Measurements from ENCODE around the gene ARAP1. TPM values are rescaled to one million over a fixed set of nuclear protein-coding genes. Genes with fewer than 3 reads are reported as not detected.

ARAP1 gene
- total and polyA plus RNA-seq, 8 donors, result 32.2 to 201 (median 69.8) TPM

GRCh38 chr11:72735495-72736027 lies 16.6 kb downstream of the ARAP1 start:
- WGBS, 5 donors, result 55 to 81% (median 70%) methylated on average over 8 of the region's 8 CpGs
- intact Hi-C loops (cut with DNase I; ENCODE audit: low total_unique reads), result no loop called here
- H3K36me3 ChIP-seq, result peaks cover 0 to 16% (median 3%) of the 10 kb centered on the region in 4 donors
- peaks cover 0 to 65% (median 12%) of the 10 kb centered on the region in 4 donors for H3K4me1 ChIP-seq
- peak overlapping the region in 4 of 5 donors; percentile 47 to 79 (median 67) for H3K27ac ChIP-seq
- H3K4me3 ChIP-seq, result no peak overlapping the region
- DNase-seq, result peak in 1 of 2 donors; percentile 77
- H3K27me3 ChIP-seq, result no peaks in the 10 kb centered on the region
- no peaks in the 10 kb centered on the region for H3K9me3 ChIP-seq
- TF ChIP-seq CTCF (IDR thresholded peaks at IDR 0.05), result no peak
- TF ChIP-seq POLR2AphosphoS5 (IDR thresholded peaks at IDR 0.05), result peak; percentile 15 to 85 (median 51)
- no peak for TF ChIP-seq POLR2A (IDR thresholded peaks at IDR 0.05)
- no peak for TF ChIP-seq EP300 (IDR thresholded peaks at IDR 0.05)

DNA sequence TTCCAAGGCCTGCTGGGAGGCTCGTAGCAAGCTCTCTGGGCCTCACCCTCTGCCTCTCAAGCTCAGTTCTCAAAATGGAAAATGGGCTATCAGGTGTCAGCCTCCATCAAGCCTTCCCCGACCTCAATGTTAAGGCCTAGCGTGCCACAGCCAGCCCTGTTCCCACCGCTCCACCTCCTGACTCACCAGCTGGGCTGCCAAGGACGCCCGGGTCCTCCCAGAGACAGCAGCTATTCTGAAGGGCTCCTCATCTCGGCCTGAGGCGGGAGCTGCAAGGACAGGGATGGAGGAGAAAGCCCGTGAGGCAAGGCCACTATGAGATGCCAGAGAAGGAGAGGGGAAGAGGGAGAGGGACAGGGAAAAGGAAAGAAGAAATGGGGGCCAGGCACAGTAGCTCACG lies 19.9 kb downstream of the ARAP1 start:
- H3K36me3 ChIP-seq, result peaks cover 0 to 16% (median 3%) of the 10 kb centered on the region in 4 donors
- no peaks in the 10 kb centered on the region for H3K27me3 ChIP-seq
- H3K9me3 ChIP-seq, result no peaks in the 10 kb centered on the region
- intact Hi-C loops (cut with DNase I; ENCODE audit: low total_unique reads), result no loop called here
- H3K4me1 ChIP-seq, result peaks cover 0 to 40% (median 10%) of the 10 kb centered on the region in 4 donors
- TF ChIP-seq POLR2A (IDR thresholded peaks at IDR 0.05), result no peak
- TF ChIP-seq EP300 (IDR thresholded peaks at IDR 0.05), result no peak
- TF ChIP-seq CTCF (IDR thresholded peaks at IDR 0.05), result no peak
- TF ChIP-seq POLR2AphosphoS5 (IDR thresholded peaks at IDR 0.05), result no peak
- 87 to 90% (median 88%) methylated on average over 10 of the region's 10 CpGs for WGBS, 5 donors
- no peak overlapping the region for H3K27ac ChIP-seq
- H3K4me3 ChIP-seq, result no peak overlapping the region
- DNase-seq, result no peak

- no peaks in the 10 kb centered on the region for H3K27me3 ChIP-seq
- TF ChIP-seq EP300 (IDR thresholded peaks at IDR 0.05), result no peak
- no peak for TF ChIP-seq POLR2AphosphoS5 (IDR thresholded peaks at IDR 0.05)
- no peak for TF ChIP-seq POLR2A (IDR thresholded peaks at IDR 0.05)
- TF ChIP-seq CTCF (IDR thresholded peaks at IDR 0.05), result no peak
- intact Hi-C loops (cut with DNase I; ENCODE audit: low total_unique reads), result no loop called here
- DNase-seq, result no peak
- WGBS, 5 donors, result 72 to 92% (median 80%) methylated on average over 2 of the region's 2 CpGs
- H3K4me3 ChIP-seq, result no peak overlapping the region
- peaks cover 0 to 31% (median 8%) of the 10 kb centered on the region in 4 donors for H3K36me3 ChIP-seq
- no peaks in the 10 kb centered on the region for H3K9me3 ChIP-seq
- H3K4me1 ChIP-seq, result peaks cover 0 to 28% (median 8%) of the 10 kb centered on the region in 4 donors
- H3K27ac ChIP-seq, result no peak overlapping the region
Measured at GRCh38 chr11:72730737-72731136, 21.5 kb downstream of the ARAP1 start.

DNA sequence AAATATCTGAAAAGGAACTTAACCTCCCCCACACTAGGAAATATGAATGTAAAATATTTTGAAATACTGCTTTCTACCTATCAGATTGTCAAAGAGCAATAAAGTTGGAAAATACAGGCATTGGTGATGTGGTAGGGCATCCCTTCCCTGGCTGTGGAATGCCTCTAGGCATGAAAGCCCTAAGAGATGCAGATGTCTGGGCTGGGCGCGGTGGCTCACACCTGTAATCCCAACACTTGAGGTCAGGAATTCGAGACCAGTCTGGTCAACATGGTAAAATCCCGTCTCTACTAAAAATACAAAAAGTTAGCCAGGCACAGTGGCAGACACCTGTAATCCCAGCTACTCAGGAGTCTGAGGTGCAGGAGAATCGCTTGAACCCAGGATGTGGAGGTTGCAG lies 22.0 kb downstream of the ARAP1 start:
- H3K27ac ChIP-seq, result no peak overlapping the region
- peaks cover 0 to 33% (median 8%) of the 10 kb centered on the region in 4 donors for H3K36me3 ChIP-seq
- H3K27me3 ChIP-seq, result no peaks in the 10 kb centered on the region
- H3K4me1 ChIP-seq, result peaks cover 0 to 28% (median 8%) of the 10 kb centered on the region in 4 donors
- TF ChIP-seq EP300 (IDR thresholded peaks at IDR 0.05), result no peak
- TF ChIP-seq POLR2AphosphoS5 (IDR thresholded peaks at IDR 0.05), result no peak
- TF ChIP-seq POLR2A (IDR thresholded peaks at IDR 0.05), result no peak
- TF ChIP-seq CTCF (IDR thresholded peaks at IDR 0.05), result no peak
- no peak for DNase-seq
- intact Hi-C loops (cut with DNase I; ENCODE audit: low total_unique reads), result no loop called here
- no peaks in the 10 kb centered on the region for H3K9me3 ChIP-seq
- no peak overlapping the region for H3K4me3 ChIP-seq
- WGBS, 5 donors, result 86 to 94% (median 89%) methylated on average over 5 of the region's 5 CpGs
